Frontal cortex (tissue), 4 donors: Measurements from ENCODE around the gene PRPF6. TPM values are rescaled to one million over a fixed set of nuclear protein-coding genes. Genes with fewer than 3 reads are reported as not detected.

Experiments
- DNase-seq, 2 donors: peaks; one replicate each; pipeline ENCODE4 v3.0.0; 2012; ENCODE audit warnings: low spot score in 2 of 2
- FAIRE-seq: peaks from 2 replicates; lab custom pipeline; 2012; peaks lifted over from hg19 to GRCh38; lab: Jason Lieb, UNC
- total RNA-seq: library from RNA; depleted of rRNA; stranded (reverse); fragments of >200 nt; gene quantifications from one replicate; pipeline ENCODE4 v1.2.3, GENCODE V29; 2014
- donor health status: control.
- donor health status: control.
- donor health status: control.

The PRPF6 gene
- total RNA-seq, 1 donor from 2014 or later: 81.9 TPM

DNA sequence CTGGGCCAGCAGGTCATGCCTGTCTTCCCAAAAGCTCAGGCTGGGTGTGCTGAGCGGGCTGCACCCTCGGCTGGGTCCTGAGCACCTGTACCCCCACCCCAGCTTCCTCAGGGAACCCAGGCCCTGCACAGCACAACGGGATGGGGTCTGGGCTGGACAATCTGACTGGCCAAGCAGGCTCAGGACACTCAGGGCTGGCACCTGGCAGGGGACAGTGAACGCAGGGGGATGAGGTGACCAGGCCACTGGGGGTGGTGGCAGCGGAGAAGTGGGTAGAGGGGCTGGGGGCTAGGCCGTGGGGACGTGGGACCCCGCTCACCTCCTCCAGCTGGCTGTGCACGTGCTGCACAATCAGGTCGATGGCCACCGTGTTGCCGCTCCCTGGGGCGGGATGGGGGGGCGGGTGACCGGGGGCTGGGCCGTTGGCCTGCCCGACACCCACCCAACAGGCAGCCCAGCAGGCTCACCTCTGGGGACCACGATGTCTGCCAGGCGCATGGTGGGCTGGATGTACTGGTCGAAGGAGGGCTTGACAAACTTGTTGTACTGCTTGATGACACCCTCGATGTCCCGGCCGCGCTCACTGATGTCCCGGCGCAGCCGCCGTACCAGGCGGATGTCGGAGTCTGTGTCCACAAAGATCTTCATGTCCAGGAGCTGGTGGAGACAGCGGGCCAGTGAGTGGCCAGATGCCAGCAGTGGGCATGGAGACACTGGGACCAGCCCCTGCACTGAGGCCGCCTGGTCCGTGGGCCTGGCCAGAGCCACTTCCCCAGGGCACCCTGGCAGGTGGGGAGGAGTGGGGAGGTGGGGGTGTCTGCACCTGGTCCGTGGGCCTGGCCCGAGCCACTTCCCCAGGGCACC, 36.6 kb upstream of the PRPF6 start:
- FAIRE-seq (no peak), DNase-seq (no peak)

GRCh38 chr20:63945031-63945658, 35.8 kb upstream of the PRPF6 start:
- FAIRE-seq (no peak), DNase-seq (no peak)

GRCh38 chr20:63945921-63946920, 34.7 kb upstream of the PRPF6 start:
- FAIRE-seq (no peak), DNase-seq (no peak)

DNA sequence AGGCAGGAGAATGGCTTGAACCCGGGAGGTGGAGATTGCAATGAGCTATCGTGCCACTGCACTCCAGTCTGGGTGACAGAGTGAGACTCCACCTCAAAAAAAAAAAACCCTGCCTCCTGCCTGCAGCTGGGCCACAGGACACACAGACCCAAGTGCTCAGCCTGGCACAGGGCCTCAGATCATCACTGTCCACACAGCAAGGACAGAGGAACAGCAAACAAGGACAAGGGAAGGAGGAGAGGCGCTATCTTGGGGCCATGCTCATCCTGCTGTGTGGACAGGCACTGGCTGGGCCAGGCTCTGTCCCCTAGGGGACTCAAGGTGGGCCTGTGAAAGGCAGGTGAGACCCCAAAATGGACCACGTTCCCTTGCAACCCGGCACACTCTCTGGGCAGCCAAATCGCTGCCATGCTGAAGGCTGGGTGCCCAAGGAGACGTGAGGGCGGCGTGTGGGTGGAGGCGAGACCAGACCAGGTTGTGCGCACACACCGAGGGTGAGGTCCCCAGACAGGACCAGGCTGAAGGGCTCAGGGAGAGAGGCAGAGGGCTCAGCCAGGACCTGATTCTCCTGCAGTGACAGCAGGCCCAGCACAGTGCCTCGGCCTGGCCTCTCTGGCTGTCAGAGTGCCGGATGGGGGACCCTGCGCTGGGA, 33.8 kb upstream of the PRPF6 start:
- FAIRE-seq (no peak), DNase-seq (no peak)

- FAIRE-seq: no peak
- DNase-seq: peak in 1 of 2 donors; percentile 63
Observed at GRCh38 chr20:63947638-63948456, 33.1 kb upstream of the PRPF6 start.

- no peak for FAIRE-seq
- no peak for DNase-seq
Observed at GRCh38 chr20:63950701-63951397, 30.1 kb upstream of the PRPF6 start.

GRCh38 chr20:63951398-63952209, 29.3 kb upstream of the PRPF6 start:
- DNase-seq: no peak
- no peak for FAIRE-seq

- DNase-seq: no peak
- FAIRE-seq: no peak
Observed at GRCh38 chr20:63952210-63952535, 28.8 kb upstream of the PRPF6 start.

DNA sequence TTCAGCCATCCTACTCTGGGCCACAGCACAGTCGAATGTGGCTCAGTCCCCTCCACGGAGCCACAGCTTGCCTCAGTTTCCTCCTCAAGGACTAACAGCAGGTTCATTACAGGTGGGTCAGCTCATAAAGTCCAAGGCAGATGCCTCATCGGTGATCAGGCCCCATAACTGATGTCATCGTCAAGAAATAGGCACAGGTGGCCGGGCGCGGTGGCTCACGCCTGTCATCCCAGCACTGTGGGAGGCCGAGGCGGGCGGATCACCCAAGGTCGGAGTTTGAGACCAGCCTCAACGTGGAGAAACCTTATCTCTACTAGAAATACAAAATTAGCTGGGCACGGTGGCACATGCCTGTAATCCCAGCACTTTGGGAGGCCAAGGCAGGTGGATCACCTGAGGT, 28.2 kb upstream of the PRPF6 start:
- DNase-seq (no peak), FAIRE-seq (no peak)

DNA sequence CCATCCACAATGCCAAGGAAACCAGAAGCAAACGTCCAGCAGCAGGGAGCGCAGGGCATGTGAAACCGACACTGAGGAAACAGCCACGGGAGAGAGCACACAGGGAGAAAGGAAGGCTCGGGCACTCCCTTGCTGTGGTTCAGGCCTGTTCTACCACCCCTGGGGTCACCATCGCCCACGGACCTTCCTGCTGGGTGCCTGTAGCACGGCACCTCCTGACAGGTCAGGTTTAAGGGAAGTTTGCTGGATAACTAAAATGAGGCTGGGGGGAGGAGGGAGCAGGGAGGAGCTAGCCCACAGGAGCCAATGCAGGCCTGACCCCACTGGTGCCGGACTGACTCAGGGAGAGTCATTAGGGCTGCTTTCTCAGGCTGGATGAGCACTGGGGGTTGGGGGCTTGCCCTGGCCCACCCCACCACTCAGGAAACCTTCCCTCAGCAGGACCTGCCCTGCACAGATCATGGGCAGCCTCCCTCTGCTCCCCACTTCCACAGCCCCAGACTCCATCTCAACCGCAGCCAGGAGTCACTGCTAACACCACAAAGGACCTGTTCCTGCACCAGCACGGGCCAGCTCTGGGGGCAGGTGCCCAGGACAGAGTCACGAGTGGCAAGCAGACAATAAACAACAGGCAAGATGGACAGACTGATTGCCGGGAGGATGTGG, 27.0 kb upstream of the PRPF6 start:
- FAIRE-seq: no peak

GRCh38 chr20:63955281-63955826, 25.6 kb upstream of the PRPF6 start:
- FAIRE-seq (no peak), DNase-seq (peak; percentile 76)

More for the DNA sequence above, 27.0 kb upstream of the PRPF6 start:
- no peak for DNase-seq

DNA sequence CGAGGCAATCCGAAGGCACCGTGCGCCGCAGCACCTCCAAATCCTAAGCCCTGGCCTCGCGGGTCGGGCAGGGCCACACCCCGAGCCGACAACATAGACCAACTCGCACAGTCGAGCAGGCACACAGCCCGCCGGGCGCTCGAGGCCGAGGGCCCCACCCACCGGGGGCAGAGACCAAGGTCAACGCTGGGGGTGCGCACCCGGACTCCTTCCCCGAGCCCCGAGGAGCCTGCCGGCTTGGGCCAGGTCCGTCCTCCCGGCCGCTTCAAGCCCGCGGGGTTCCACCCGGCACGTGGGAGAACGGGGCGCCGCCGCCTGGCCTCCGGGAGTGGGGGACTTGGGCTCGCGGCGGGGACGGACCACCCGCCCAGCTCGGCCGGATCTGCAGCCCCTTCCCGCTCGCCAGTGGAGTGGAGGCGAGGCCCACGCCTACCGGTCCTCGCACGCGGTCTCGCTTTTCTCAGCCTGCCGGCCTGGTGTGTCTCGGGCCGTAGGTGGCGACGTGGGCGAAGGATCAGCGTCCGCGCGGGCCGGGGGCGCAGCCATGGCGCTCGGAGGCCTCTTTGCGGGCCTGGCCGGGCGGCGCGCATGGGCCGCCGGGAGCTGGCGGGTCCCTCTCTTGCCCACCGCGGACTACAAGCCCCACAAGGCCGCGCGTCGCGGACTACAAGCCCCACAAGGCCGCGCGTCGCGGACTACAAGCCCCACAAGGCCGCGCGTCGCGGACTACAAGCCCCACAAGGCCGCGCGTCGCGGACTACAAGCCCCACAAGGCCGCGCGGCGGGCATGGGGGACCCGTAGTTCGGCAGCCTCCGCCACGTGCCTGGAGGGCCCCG, 24.9 kb upstream of the PRPF6 start, which contains the start of gene UCKL1:
Gene UCKL1 (minus strand): TSS at position 590 of the 837 bp plus-strand sequence. CDS start 44 bp downstream, at position 546.
- peak; percentile 96 to 99 for DNase-seq
- peak; percentile 70 for FAIRE-seq

GRCh38 chr20:63956664-63957003, 24.3 kb upstream of the PRPF6 start:
- no peak for DNase-seq
- FAIRE-seq: no peak

DNA sequence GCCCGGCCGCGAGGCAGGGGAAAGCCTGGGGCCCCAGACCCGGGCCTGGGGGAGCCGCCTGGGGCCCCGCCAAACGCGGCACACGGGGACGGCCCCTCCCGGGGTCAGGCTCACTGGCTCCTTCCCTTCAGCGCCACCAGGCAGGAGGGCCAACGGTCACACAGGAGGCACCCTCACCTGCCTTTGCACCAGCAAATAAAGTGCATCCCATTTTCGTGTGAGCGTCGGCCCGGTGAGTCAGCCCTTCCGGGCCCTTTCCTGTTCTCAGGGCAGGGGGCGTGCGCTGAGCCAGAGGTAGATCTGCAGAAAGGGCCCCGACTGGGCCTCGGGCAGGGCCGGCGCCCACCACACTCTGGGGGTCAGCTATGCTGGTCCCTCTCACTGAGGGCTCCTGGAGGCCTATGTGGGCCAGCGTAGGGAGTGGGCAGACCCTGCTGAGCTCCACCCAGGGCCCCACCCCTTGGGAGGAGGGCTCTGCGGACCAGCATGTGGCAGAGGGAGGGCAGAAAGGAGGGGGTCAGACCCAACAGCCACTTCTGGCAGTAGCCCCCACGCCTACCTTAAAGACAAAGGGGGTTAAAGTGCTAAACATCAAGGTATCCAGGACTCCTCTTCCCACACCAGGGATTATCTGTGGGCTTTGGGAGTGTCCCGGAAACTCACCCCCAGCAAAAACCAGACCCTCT, 23.8 kb upstream of the PRPF6 start:
- DNase-seq (peak; percentile 72 to 73), FAIRE-seq (no peak)

DNA sequence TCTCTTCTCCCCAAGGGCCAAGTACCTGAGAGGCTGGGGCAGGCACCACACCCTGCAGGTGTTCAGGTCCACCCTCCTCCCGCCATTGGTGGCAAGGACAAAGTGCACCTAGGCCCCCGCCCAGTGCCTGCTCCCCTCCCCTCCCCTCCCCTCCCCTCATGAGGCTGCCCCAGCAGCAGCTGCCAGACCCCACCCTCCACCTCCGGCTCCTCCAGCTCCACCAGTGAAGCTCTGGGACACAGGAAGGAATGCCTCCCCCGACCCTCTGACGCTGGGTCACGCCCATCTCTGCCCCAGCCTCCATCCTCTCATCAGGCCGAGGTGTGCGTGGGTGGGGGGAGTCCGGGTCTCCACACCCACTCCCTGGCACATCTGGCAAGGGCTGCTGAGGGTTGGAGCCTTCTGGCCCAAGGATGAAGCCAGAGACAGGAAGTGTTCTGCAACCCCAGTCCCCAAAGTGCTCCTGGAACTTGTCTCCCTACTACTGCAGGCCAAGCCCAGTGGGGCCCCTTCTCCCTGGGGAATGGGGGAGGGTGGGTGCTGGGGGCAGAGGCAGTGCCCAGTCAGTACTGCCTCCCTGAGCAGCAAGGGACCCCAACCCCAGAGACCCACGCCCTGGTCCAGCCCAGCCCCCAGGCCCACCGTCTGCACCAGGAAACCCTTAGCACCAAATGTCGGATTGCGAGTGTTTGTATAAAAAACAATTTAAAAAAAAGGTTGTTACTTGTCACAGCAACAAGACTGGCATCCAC, 23.1 kb upstream of the PRPF6 start:
- no peak for DNase-seq
- FAIRE-seq: no peak
